Suprapubic skin (tissue), 4 donors: ENCODE measurements around the gene RSAD2. TPM values are rescaled to one million over a fixed set of nuclear protein-coding genes. Genes with fewer than 3 reads are reported as not detected.

Experiments used
- DNase-seq, 2 donors: peaks; one replicate each; pipeline ENCODE4 v3.0.0-alpha.2; 2019; ENCODE audit warnings: low spot score in 2 of 2
- H3K27ac ChIP-seq: fragments of 200-600 bp; sonication (generic); one replicate; pipeline ENCODE4 v1.5.1; 2019
- H3K27me3 ChIP-seq: fragments of 200-600 bp; sonication (generic); one replicate; pipeline ENCODE4 v1.5.1; 2019
- H3K36me3 ChIP-seq: fragments of 200-600 bp; sonication (generic); one replicate; pipeline ENCODE4 v1.5.1; 2019
- H3K4me1 ChIP-seq: fragments of 200-600 bp; sonication (generic); one replicate; pipeline ENCODE4 v1.5.1; 2019
- H3K4me3 ChIP-seq: fragments of 200-600 bp; sonication (generic); one replicate; pipeline ENCODE4 v1.5.1; 2019; ENCODE audit warnings: mild to moderate bottlenecking
- H3K9me3 ChIP-seq: fragments of 200-600 bp; sonication (generic); one replicate; pipeline ENCODE4 v1.5.1; 2019
- EP300 ChIP-seq: sonication (generic); formaldehyde crosslinking; IDR thresholded peaks from one replicate; pipeline ENCODE4 v1.6.1; 2017; ENCODE audit warnings: antibody characterized with exemption
- POLR2A ChIP-seq, 2 donors: fragments of 450-650 bp; IDR thresholded peaks; one replicate each; pipeline ENCODE4 v1.6.1; 2017; ENCODE audit warnings: antibody characterized with exemption in 2 of 2, mild to moderate bottlenecking in 2 of 2, moderate library complexity in 2 of 2
- POLR2AphosphoS5 ChIP-seq, 3 donors: sonication (generic); formaldehyde crosslinking; IDR thresholded peaks; one replicate each; pipeline ENCODE4 v1.6.1; 2017; ENCODE audit warnings: antibody characterized with exemption in 3 of 3
- whole genome bisulfite sequencing: methylation state at CpG from one replicate; pipeline ENCODE4 v1.1.5; 2018; 5-methylcytosine and 5-hydroxymethylcytosine counted together
- total RNA-seq, 4 donors: library from RNA; depleted of rRNA; stranded (reverse); fragments of >200 nt; gene quantifications; one replicate each; pipeline ENCODE4 v1.1.0, GENCODE V29; 2016
- TF ChIP-seq, protein P1 (sequence below), 2 donors: fragments of 200-600 bp in 1 of 2; fragments of 450-650 bp in 1 of 2; sonication (generic) in 1 of 2; IDR thresholded peaks; one replicate each; pipeline ENCODE4 v1.5.1; 2016 to 2019; ENCODE audit warnings: antibody characterized with exemption in 2 of 2, mild to moderate bottlenecking in 1 of 2, moderate library complexity in 1 of 2

The RSAD2 gene
- total RNA-seq, 4 donors from 2014 or later = 0.24 to 1.5 TPM; not detected in 2

DNA sequence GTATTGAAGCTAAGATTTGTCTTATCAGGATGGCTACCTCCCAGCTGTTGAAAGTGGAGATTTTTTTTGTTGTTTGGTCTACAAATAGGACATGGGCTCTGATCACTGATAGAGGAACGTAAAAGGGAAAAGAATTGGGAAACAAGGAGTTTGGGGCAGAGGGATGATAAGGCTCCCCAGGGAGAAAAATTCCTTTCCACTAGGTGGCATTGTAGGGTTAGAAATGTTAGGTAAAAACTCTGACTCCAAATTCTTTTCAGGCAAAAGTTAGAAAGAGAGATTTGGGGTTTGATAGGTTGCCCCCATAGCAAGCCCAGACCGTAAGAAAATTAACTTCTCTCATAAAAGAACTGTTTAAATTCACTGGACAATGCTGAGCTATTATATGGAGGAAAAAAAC is 31.7 kb upstream of the RSAD2 start:
- no peak overlapping the region for H3K27ac ChIP-seq
- peaks cover 29% of the 10 kb centered on the region for H3K36me3 ChIP-seq
- H3K27me3 ChIP-seq = no peaks in the 10 kb centered on the region
- TF ChIP-seq, protein P1, sequence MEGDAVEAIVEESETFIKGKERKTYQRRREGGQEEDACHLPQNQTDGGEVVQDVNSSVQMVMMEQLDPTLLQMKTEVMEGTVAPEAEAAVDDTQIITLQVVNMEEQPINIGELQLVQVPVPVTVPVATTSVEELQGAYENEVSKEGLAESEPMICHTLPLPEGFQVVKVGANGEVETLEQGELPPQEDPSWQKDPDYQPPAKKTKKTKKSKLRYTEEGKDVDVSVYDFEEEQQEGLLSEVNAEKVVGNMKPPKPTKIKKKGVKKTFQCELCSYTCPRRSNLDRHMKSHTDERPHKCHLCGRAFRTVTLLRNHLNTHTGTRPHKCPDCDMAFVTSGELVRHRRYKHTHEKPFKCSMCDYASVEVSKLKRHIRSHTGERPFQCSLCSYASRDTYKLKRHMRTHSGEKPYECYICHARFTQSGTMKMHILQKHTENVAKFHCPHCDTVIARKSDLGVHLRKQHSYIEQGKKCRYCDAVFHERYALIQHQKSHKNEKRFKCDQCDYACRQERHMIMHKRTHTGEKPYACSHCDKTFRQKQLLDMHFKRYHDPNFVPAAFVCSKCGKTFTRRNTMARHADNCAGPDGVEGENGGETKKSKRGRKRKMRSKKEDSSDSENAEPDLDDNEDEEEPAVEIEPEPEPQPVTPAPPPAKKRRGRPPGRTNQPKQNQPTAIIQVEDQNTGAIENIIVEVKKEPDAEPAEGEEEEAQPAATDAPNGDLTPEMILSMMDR (IDR thresholded peaks at IDR 0.05) = no peak
- TF ChIP-seq EP300 = no peak
- TF ChIP-seq POLR2A (IDR thresholded peaks at IDR 0.05) = no peak
- no peak for TF ChIP-seq POLR2AphosphoS5 (IDR thresholded peaks at IDR 0.05)
- 94% methylated on average over 2 of the region's 2 CpGs for WGBS
- no peak for DNase-seq
- H3K4me1 ChIP-seq = no peaks in the 10 kb centered on the region
- H3K4me3 ChIP-seq = no peak overlapping the region
- H3K9me3 ChIP-seq = peaks cover 51% of the 10 kb centered on the region

DNA sequence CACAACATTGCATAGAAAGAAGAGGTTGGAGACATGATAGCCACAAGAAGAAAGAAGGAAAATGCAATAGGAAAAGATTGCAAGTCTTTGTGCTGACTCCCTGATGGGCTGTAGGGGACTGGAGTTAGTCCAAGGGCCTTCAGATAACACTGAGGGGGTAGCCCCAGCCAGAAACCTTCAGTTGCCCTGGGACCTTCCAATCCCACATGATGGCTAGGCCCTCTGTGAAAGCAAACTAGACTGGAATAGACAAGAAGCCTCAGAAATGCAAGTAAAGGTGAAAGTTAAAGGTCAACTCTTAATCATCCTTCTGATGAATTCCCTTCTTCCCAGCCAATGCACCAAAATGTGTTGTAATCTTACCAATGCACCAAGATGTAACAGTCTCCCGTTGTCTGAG is 31.0 kb upstream of the RSAD2 start:
- H3K4me1 ChIP-seq = no peaks in the 10 kb centered on the region
- peaks cover 51% of the 10 kb centered on the region for H3K9me3 ChIP-seq
- no peak overlapping the region for H3K4me3 ChIP-seq
- H3K27ac ChIP-seq = no peak overlapping the region
- H3K27me3 ChIP-seq = no peaks in the 10 kb centered on the region
- WGBS = 83% methylated on average over 1 of the region's 1 CpG
- H3K36me3 ChIP-seq = peaks cover 35% of the 10 kb centered on the region
- TF ChIP-seq, protein P1 (IDR thresholded peaks at IDR 0.05) = no peak
- TF ChIP-seq POLR2A (IDR thresholded peaks at IDR 0.05) (no peak), EP300 (no peak), POLR2AphosphoS5 (IDR thresholded peaks at IDR 0.05) (no peak)
- no peak for DNase-seq

DNA sequence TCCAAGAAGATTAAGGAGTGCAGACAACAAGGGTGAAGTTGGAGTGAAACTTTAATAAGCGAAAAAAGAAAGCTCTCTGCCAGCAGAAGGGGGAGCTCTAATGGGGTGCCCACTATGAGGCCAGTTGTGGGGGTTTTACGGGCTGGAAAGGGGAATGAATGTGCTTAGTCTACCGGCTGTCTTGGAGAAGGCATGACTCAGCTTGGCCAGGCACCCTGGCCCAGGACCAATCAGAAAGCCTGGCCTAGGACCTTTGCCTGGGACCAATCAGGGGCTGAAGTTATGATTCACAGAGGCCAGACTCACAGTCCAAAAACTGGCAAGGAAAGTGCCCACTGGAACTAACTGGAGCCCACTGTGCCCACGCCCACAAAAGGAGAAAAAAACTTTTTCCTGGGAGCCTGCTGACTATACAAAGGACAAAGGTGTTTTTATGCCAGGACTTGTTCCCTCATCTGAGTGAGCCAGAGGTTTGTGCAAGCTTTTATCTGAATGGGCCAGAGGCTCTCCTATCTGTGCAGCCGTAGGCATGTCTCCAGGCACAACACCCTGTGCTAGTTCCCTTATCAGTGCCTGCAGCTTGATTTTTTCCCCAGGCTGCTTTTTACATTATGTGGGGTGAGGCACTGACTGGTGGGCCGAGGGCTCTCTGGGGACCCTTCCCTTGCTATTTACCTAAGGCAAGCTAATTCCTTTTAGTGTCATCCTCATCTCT is 30.5 kb upstream of the RSAD2 start:
- H3K4me3 ChIP-seq = no peak overlapping the region
- H3K9me3 ChIP-seq = peaks cover 48% of the 10 kb centered on the region
- H3K27me3 ChIP-seq = no peaks in the 10 kb centered on the region
- H3K27ac ChIP-seq = no peak overlapping the region
- no peak for DNase-seq
- peaks cover 35% of the 10 kb centered on the region for H3K36me3 ChIP-seq
- no peaks in the 10 kb centered on the region for H3K4me1 ChIP-seq
- TF ChIP-seq, protein P1 (IDR thresholded peaks at IDR 0.05) = no peak
- TF ChIP-seq POLR2A (IDR thresholded peaks at IDR 0.05) (no peak), EP300 (no peak), POLR2AphosphoS5 (IDR thresholded peaks at IDR 0.05) (no peak)
- 88% methylated on average over 6 of the region's 6 CpGs for WGBS

DNA sequence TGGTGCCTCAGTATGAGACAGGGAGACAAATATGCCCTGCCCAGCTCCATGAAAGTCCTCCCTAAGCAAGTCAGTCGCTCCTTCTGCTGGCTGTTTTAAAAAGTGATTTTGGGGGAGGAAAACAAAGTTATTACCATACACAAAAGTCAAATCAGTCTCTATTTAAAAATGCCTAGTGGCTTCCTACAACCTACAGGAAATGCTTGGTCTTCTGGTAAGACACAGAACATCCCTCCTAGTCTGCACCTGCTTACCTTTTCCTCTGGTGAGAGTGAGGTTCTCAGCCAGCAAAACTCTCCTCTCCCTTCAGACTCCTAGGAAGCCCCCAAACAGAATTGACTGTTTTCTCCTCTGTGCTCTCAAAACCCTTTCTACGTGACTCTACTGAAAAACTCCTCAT is 25.4 kb upstream of the RSAD2 start:
- Histone ChIP-seq H3K27ac (no peak overlapping the region), H3K27me3 (no peaks in the 10 kb centered on the region), H3K36me3 (peaks cover 29% of the 10 kb centered on the region), H3K4me1 (no peaks in the 10 kb centered on the region), H3K9me3 (peaks cover 4% of the 10 kb centered on the region), H3K4me3 (no peak overlapping the region)
- TF ChIP-seq EP300 = no peak
- TF ChIP-seq, protein P1 (IDR thresholded peaks at IDR 0.05) = no peak
- no peak for TF ChIP-seq POLR2AphosphoS5 (IDR thresholded peaks at IDR 0.05)
- no peak for TF ChIP-seq POLR2A (IDR thresholded peaks at IDR 0.05)
- no peak for DNase-seq
- 93% methylated on average over 2 of the region's 2 CpGs for WGBS

DNA sequence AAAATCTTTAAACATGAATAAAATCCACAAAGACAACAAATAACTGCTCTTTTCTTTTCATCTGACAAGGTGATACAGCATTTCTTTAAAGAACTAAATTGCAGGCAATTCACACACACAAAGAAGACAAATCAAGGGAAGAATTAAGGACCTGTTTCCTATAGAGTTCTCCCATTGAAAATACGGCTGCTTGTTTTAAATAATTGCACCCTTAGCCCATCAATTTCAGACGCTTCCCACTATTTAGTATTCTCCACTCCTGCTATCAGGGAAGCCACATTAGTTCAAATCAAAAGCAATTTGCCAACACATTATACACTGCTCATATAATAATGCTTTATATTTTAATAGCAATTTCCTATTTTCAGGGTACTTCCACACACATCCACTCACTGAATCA is 23.2 kb upstream of the RSAD2 start:
- H3K4me1 ChIP-seq = no peaks in the 10 kb centered on the region
- TF ChIP-seq POLR2AphosphoS5 (IDR thresholded peaks at IDR 0.05) (no peak), POLR2A (IDR thresholded peaks at IDR 0.05) (no peak), EP300 (no peak)
- TF ChIP-seq, protein P1 (IDR thresholded peaks at IDR 0.05) = no peak
- H3K36me3 ChIP-seq = peaks cover 26% of the 10 kb centered on the region
- H3K27me3 ChIP-seq = no peaks in the 10 kb centered on the region
- no peak overlapping the region for H3K4me3 ChIP-seq
- no peak overlapping the region for H3K27ac ChIP-seq
- WGBS = 87% methylated on average over 2 of the region's 2 CpGs
- peaks cover 5% of the 10 kb centered on the region for H3K9me3 ChIP-seq
- no peak for DNase-seq
